HepG2 (cell line): ENCODE results near the gene PACC1. TPM values are rescaled to one million over a fixed set of nuclear protein-coding genes. Genes with fewer than 3 reads are reported as not detected.

ENCODE experiments used
- ATAC-seq: fragments of 200-7000 bp; cut with Tn5 transposase; 3 replicates; pipeline ENCODE4 v1.9.1; 2020; ENCODE audit warnings: mild to moderate bottlenecking, moderate library complexity
- BruUV-seq: library from RNA; stranded (reverse); fragments of 400-500 nt; replicated peaks from 2 replicates; lab custom pipeline; 2021; lab: Mats Ljungman, UMichigan
- CTCF ChIA-PET: fragments of 300-600 bp; formaldehyde crosslinking; extraction: SDS; loops from one replicate; lab custom pipeline; 2021; ENCODE audit warnings: low total read pairs, inconsistent platforms, low intra/inter-chr PET ratio; lab: Yijun Ruan, JAX
- POLR2A ChIA-PET: fragments of 350-600 bp; sonication (Branson Sonifier 250); formaldehyde crosslinking; loops from one replicate; lab custom pipeline; 2020; ENCODE audit warnings: antibody characterized with exemption, inconsistent platforms; lab: Yijun Ruan, JAX
- DNase-seq: peaks from one replicate; pipeline ENCODE4 v3.0.0-alpha.2; 2015; ENCODE audit warnings: low spot score
- FAIRE-seq: peaks from 3 replicates; lab custom pipeline; 2011; peaks lifted over from hg19 to GRCh38; lab: Jason Lieb, UNC
- H2AFZ ChIP-seq: one replicate; pipeline ENCODE4 v1.6.1; 2011; ENCODE audit warnings: low read length, inconsistent platforms
- H3K27ac ChIP-seq: fragments of 300-600 bp; 3 replicates; pipeline ENCODE4 v1.8.0; 2011; ENCODE audit warnings: mixed run types, mild to moderate bottlenecking, mixed read lengths, low read length, inconsistent platforms; ENCODE audit not compliant: insufficient read depth; ENCODE audit errors: extremely low read length
- H3K27me3 ChIP-seq, 2 experiments: fragments of 200-600 bp in 1 of 2; 2 replicates in 1 of 2; 3 replicates in 1 of 2; pipeline versions ENCODE4 v1.6.0 to v1.8.0; 2011; ENCODE audit warnings: low read length in 2 of 2, mild to moderate bottlenecking in 2 of 2, moderate library complexity in 2 of 2, inconsistent platforms in 1 of 2; ENCODE audit not compliant: insufficient read depth in 2 of 2, control insufficient read depth in 1 of 2
- H3K36me3 ChIP-seq, 2 experiments: fragments of 200-600 bp in 1 of 2; replicated peaks in 1 of 2; 2 replicates in 1 of 2; 3 replicates in 1 of 2; pipeline versions ENCODE4 v1.5.1 to v1.8.0; 2011; ENCODE audit warnings: low read length in 2 of 2, inconsistent platforms in 1 of 2; ENCODE audit not compliant: insufficient read depth in 2 of 2, control insufficient read depth in 1 of 2
- H3K4me1 ChIP-seq: 2 replicates; pipeline ENCODE4 v1.5.1; 2012; ENCODE audit warnings: low read length, inconsistent platforms; ENCODE audit not compliant: insufficient read depth
- H3K4me2 ChIP-seq: 2 replicates; pipeline ENCODE4 v1.6.0; 2011; ENCODE audit warnings: low read depth, low read length, inconsistent platforms
- H3K4me3 ChIP-seq, 3 experiments: fragments of 200-600 bp in 1 of 3; sonication (generic), shearing (Covaris generic) in 1 of 3; replicated peaks in 1 of 3; 2 replicates each; pipeline ENCODE4 v1.5.1; 2011 to 2016; ENCODE audit warnings: low read length in 3 of 3, inconsistent platforms in 2 of 3, low read depth in 2 of 3, mild to moderate bottlenecking in 2 of 3, control low read depth in 1 of 3, mixed read lengths in 1 of 3; ENCODE audit not compliant: insufficient read depth in 1 of 3
- H3K79me2 ChIP-seq: one replicate; pipeline ENCODE4 v1.6.1; 2011; ENCODE audit warnings: low read length, inconsistent platforms; ENCODE audit not compliant: insufficient read depth
- H3K9ac ChIP-seq: 2 replicates; pipeline ENCODE4 v1.6.0; 2011; ENCODE audit warnings: mild to moderate bottlenecking, low read depth, low read length, inconsistent platforms; ENCODE audit not compliant: insufficient read depth
- H3K9me3 ChIP-seq: 2 replicates; pipeline ENCODE4 v1.5.1; 2012; ENCODE audit warnings: mild to moderate bottlenecking, low read length
- H4K20me1 ChIP-seq: 2 replicates; pipeline ENCODE4 v1.6.0; 2011; ENCODE audit warnings: inconsistent platforms, mild to moderate bottlenecking, low read length, moderate library complexity; ENCODE audit not compliant: insufficient read depth
- BORCS8-MEF2B ChIP-seq: sonication (generic); formaldehyde crosslinking; IDR thresholded peaks from 2 replicates; pipeline ENCODE4 v1.8.0; 2022; ENCODE audit warnings: mild to moderate bottlenecking, missing genetic modification reagents
- BRD4 ChIP-seq: sonication (generic); formaldehyde crosslinking; IDR thresholded peaks from 2 replicates; pipeline ENCODE4 v1.4.0; 2020; ENCODE audit warnings: missing genetic modification reagents
- CREBL2 ChIP-seq: sonication (generic); formaldehyde crosslinking; IDR thresholded peaks from 2 replicates; pipeline ENCODE4 v1.8.1; 2023; ENCODE audit warnings: missing genetic modification reagents, mild to moderate bottlenecking, borderline replicate concordance
- GATA4 ChIP-seq: sonication (generic); IDR thresholded peaks from 2 replicates; pipeline ENCODE4 v1.6.1; 2016; ENCODE audit warnings: antibody characterized with exemption, low read depth, borderline replicate concordance
- ONECUT2 ChIP-seq: sonication (generic); formaldehyde crosslinking; IDR thresholded peaks from 2 replicates; pipeline ENCODE4 v1.4.0; 2020; ENCODE audit warnings: missing genetic modification reagents
- POLR2A ChIP-seq, 2 experiments: IDR thresholded peaks; 2 replicates each; pipeline ENCODE4 v1.6.1; 2011; ENCODE audit warnings: low read depth in 2 of 2, low read length in 2 of 2, mild to moderate bottlenecking in 1 of 2, moderate library complexity in 1 of 2; ENCODE audit not compliant: insufficient read depth in 1 of 2
- RORA ChIP-seq: sonication (generic); formaldehyde crosslinking; IDR thresholded peaks from 2 replicates; pipeline ENCODE4 v1.5.0; 2020; ENCODE audit warnings: mild to moderate bottlenecking, missing genetic modification reagents, moderate library complexity
- TAF1 ChIP-seq: sonication (generic); formaldehyde crosslinking; IDR thresholded peaks from 2 replicates; pipeline ENCODE4 v1.4.0; 2020; ENCODE audit warnings: missing genetic modification reagents
- ZBTB25 ChIP-seq: IDR thresholded peaks from 2 replicates; pipeline ENCODE4 v1.6.1; 2018; ENCODE audit warnings: missing genetic modification reagents
- ZC3H4 ChIP-seq: sonication (generic); formaldehyde crosslinking; IDR thresholded peaks from 2 replicates; pipeline ENCODE4 v1.4.0; 2020; ENCODE audit warnings: missing genetic modification reagents, borderline replicate concordance
- ZNF230 ChIP-seq: sonication (generic); formaldehyde crosslinking; IDR thresholded peaks from 2 replicates; pipeline ENCODE4 v1.4.0; 2020; ENCODE audit warnings: mild to moderate bottlenecking, missing genetic modification reagents
- WGBS: methylation state at CpG from one replicate; pipeline ENCODE4 v1.1.6; 2017; ENCODE audit warnings: low lambda C conversion rate; 5-methylcytosine and 5-hydroxymethylcytosine counted together
- in situ Hi-C: cut with HindIII; loops from 2 replicates; pipeline ENCODE4 v1.10.0; 2017; ENCODE audit warnings: low pct_unique_long_range_greater_than_20kb; ENCODE audit not compliant: extremely low pct_ligation_motif_present
- intact Hi-C: fragments of 100-400 bp; cut with micrococcal nuclease; formaldehyde crosslinking; loops from one replicate; pipeline ENCODE4 v1.10.0; 2022; ENCODE audit not compliant: unreplicated experiment
- polyA plus RNA-seq, 8 experiments: library from polyadenylated mRNA; depleted of rRNA in 3 of 8; stranded (reverse) in 7 of 8; unstranded in 1 of 8; fragments of >200 nt; fragmentation: Illumina TruSeq in 4 of 8; extraction: Trizol in 4 of 8; gene quantifications; 2 replicates each; pipeline versions ENCODE4 v1.2.1 to v1.2.3, GENCODE V29; 2011 to 2016; ENCODE audit warnings: low read depth in 4 of 8, missing spikeins in 1 of 8, mixed read lengths in 1 of 8; ENCODE audit not compliant: insufficient read depth in 1 of 8
- total RNA-seq, 5 experiments: library from RNA; depleted of rRNA; stranded (reverse); fragments of >200 nt; fragmentation: Illumina TruSeq; extraction: Trizol; gene quantifications; 2 replicates each; pipeline ENCODE4 v1.2.3, GENCODE V29; 2016; ENCODE audit warnings: low read depth in 1 of 5
- TF ChIP-seq, protein P1 (sequence below): sonication (generic); formaldehyde crosslinking; IDR thresholded peaks from 2 replicates; pipeline ENCODE4 v1.4.0; 2020; ENCODE audit warnings: missing genetic modification reagents
- TF ChIP-seq, protein P2 (sequence below): sonication (generic); formaldehyde crosslinking; IDR thresholded peaks from 2 replicates; pipeline ENCODE4 v1.4.0; 2020; ENCODE audit warnings: mild to moderate bottlenecking, missing genetic modification reagents

PACC1 gene
- total and polyA plus RNA-seq, 2 of the 13 experiments (the other 11 are each of a cell fraction or from before 2014, with no cell fraction given), result 9.4 to 10.7 TPM

DNA sequence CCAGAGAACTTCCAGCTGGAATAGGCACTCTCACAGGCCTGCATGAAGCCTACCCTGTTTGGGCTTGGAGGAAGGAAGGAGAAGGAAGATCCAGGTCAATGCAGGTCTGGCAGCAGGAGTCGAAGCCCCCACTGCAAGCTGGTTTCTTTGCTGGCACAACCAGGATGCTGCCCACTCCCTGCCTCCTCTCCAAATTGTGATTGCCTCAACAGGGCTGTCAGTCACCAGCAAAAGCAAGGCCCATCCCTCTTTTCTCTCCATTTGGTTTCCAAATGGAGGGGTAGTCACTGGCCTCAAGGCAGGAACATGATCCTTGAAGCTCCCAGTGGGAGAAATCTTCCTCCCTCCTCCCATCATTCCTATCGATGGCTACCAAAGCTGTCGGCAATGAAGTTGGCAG lies 37.0 kb downstream of the PACC1 start (continued):
- TF ChIP-seq, protein P1, sequence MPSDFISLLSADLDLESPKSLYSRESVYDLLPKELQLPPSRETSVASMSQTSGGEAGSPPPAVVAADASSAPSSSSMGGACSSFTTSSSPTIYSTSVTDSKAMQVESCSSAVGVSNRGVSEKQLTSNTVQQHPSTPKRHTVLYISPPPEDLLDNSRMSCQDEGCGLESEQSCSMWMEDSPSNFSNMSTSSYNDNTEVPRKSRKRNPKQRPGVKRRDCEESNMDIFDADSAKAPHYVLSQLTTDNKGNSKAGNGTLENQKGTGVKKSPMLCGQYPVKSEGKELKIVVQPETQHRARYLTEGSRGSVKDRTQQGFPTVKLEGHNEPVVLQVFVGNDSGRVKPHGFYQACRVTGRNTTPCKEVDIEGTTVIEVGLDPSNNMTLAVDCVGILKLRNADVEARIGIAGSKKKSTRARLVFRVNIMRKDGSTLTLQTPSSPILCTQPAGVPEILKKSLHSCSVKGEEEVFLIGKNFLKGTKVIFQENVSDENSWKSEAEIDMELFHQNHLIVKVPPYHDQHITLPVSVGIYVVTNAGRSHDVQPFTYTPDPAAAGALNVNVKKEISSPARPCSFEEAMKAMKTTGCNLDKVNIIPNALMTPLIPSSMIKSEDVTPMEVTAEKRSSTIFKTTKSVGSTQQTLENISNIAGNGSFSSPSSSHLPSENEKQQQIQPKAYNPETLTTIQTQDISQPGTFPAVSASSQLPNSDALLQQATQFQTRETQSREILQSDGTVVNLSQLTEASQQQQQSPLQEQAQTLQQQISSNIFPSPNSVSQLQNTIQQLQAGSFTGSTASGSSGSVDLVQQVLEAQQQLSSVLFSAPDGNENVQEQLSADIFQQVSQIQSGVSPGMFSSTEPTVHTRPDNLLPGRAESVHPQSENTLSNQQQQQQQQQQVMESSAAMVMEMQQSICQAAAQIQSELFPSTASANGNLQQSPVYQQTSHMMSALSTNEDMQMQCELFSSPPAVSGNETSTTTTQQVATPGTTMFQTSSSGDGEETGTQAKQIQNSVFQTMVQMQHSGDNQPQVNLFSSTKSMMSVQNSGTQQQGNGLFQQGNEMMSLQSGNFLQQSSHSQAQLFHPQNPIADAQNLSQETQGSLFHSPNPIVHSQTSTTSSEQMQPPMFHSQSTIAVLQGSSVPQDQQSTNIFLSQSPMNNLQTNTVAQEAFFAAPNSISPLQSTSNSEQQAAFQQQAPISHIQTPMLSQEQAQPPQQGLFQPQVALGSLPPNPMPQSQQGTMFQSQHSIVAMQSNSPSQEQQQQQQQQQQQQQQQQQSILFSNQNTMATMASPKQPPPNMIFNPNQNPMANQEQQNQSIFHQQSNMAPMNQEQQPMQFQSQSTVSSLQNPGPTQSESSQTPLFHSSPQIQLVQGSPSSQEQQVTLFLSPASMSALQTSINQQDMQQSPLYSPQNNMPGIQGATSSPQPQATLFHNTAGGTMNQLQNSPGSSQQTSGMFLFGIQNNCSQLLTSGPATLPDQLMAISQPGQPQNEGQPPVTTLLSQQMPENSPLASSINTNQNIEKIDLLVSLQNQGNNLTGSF (CRISPR knock-in tag), result no peak
- TF ChIP-seq TAF1, result no peak
- no peak for TF ChIP-seq BRD4 (CRISPR knock-in tag)
- TF ChIP-seq ZNF230, result no peak
- TF ChIP-seq BORCS8-MEF2B (CRISPR knock-in tag), result no peak

DNA sequence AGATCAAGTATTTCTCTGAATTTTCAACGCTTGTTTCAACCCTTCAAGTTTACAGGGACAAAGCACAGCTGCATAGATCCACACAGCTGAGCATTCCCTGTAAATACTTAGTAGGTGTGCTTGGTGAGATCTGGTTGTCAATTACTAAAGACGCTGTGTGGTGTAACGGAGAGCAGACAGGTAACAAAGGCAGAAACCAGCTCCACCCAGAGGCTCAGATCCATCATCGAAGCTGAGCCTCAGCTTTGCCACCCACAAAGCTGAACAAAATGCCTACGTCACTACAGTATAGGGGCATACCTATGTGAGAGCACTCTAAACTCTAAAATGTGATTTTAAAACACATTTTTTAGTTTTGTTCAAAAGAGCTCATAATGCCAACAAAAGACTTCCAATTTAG lies 38.7 kb downstream of the PACC1 start:
- Histone ChIP-seq H3K4me3 (no peak overlapping the region), H3K4me1 (no peaks in the 10 kb centered on the region), H3K36me3 (peaks cover 1 to 33% of the 10 kb centered on the region in 2 experiments; a peak in 3 of 5 replicates), H3K79me2 (no peaks in the 10 kb centered on the region), H3K27me3 (no peaks in the 10 kb centered on the region), H3K9ac (no peak overlapping the region), H3K4me2 (no peak overlapping the region), H4K20me1 (no peaks in the 10 kb centered on the region), H3K27ac (no peak overlapping the region), H3K9me3 (peaks cover 4% of the 10 kb centered on the region; the same call in 1 of the 2 replicates), H2AFZ (no peak overlapping the region)
- WGBS, result 80% methylated on average over 5 of the region's 5 CpGs
- no peak for FAIRE-seq
- in situ Hi-C loops (no loop called here), intact Hi-C loops (no loop called here)
- ChIA-PET CTCF (no interaction called here), POLR2A (no interaction called here)
- TF ChIP-seq, protein P2, sequence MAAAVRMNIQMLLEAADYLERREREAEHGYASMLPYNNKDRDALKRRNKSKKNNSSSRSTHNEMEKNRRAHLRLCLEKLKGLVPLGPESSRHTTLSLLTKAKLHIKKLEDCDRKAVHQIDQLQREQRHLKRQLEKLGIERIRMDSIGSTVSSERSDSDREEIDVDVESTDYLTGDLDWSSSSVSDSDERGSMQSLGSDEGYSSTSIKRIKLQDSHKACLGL (CRISPR knock-in tag), result no peak
- TF ChIP-seq CREBL2 (no peak), ZC3H4 (CRISPR knock-in tag) (no peak), ONECUT2 (CRISPR knock-in tag) (no peak), GATA4 (no peak), RORA (CRISPR knock-in tag) (no peak), ZBTB25 (CRISPR knock-in tag) (no peak), POLR2A (IDR thresholded peaks at IDR 0.05; ENCODE audit: insufficient read depth in 1 of 2, low read depth in 2 of 2, low read length in 2 of 2) (no peak)
- no peak for DNase-seq
- no peak for ATAC-seq
- no TSS peak for BruUV-seq
